IPS DF 4.7 (cell line): ENCODE results near the gene CALR3.
"Not testable (repeated sequence)": the region's sequence is repeated elsewhere in the genome, so short reads cannot be mapped to it uniquely, and the experiment has no call there.

Experiments
- DNase-seq: peaks from one replicate; pipeline ENCODE4 v3.0.0-alpha.2; 2013; ENCODE audit warnings: low spot score; ENCODE audit errors: extremely low read depth

Gene CALR3

DNA sequence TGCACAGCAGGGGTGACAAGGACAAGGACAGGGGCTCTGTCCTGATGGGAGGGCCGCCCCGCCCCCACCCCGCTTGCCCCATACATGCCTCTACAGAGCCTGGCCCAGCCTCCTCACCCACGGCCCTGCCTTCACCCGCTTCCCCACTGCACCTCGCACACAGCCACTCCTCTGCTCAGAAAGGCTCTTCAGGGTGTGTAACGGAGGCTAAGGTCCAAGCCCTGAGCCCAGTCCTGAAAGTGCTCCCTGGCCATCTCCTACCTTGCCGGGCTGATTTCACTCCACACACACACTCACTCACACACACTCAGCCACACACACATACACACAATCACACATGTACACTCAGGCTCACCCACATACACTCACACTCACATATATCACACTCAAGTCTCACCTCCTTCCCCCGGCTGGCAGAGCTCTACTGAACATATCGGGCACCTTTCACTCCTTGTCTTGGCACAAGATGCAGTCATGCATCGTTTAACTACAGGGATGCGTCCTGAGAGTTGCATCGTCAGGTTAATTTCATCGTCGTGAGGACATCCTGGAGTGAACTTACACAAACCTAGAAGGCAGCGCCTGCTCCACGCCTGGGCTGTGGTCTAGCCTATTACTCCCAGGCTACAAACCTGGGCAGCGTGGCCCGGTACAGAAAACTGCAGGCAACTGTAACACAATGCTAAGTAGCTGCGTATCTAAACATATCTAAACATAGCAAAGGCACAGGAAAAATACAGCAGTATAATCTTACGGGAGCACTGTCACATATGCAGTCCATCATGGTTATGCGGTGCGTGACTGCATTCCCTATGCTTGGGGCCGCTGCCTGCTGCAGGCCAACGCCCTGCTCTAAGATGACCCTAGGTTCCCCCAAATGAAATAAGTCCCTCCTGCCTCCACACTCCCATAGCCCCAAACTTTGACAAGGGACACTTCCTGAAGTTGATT, 37.3 kb downstream of the CALR3 start:
- DNase-seq: no peak

DNA sequence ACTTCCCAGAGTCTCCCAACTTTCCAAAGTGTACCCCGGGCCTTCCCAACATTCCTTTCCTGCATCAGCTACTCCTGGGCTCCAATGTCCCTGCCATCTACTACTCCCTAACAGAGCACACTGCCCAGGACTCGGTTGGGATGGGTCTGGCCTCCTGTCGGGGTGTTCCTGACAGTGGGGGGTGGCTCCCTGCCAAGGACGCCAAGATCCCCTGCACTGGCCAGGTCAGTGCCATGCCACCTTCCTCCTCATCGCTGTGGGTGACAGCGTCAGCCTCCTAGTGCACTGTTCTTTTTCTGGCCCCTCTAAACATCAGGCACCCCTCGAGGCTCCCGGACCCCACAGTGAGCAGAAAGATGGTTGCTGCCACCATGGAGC, 38.0 kb downstream of the CALR3 start:
- no peak for DNase-seq

DNA sequence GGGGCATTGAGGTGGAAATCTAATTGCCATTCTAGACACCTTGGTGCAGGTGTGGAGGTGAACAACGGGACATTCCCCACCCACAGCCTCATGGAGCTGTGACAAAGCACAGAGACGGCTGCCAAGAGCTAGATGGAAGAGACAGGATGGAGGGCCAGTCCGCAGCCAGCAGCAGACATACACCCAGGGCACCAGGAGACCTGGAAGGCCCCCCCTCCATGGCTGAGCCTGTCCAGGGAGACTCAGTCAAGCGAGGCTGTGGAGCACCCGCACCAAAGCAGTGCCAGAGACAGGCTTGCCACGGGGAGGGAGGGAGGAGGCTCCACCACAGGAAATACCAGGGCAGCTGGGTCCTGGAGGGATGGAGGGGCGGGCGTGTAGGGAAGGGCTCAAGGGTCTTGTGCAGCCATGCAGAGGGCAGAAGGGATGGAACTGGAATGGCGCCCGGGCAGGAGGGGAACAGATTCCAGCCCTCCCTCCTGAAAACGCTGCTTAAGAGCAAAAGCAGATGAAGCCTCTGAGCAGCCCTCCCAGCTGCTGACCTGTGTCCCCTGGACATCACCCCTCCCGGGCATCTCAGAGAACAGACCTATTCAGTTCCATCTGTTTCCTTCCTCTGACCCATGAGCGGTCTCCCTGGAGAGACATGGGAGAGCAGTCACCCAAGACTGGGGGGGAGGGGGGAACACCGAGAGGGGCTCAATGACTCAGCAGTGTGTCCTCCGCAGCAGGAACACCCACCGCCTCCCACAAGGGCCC, 38.6 kb downstream of the CALR3 start:
- no peak for DNase-seq

DNA sequence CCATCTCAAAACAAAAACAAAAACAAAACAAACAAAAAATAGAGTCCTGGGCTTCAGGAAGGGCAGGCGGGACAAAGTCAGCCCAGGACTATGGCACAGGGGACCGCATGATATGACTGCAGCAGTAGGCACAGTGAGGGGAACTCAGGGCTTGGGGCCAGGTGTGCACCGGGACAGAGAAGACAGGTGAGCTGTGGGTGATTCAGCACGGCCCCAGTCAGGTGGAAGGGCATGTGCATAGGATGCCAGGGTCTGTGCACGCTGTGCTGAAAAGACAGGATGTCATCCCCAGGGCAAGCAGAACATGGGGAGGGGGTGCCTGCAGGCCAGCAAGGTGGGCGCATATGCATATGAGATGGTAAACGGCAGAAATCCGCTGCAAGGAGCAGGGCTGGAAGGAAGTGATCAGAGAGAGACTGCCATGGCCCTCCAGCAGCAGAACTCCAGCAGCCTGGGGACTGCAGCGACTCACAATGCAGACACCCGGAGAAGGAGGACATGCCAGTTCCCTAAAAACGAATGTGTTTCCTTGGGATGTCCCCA, 39.2 kb downstream of the CALR3 start:
- no peak for DNase-seq

DNA sequence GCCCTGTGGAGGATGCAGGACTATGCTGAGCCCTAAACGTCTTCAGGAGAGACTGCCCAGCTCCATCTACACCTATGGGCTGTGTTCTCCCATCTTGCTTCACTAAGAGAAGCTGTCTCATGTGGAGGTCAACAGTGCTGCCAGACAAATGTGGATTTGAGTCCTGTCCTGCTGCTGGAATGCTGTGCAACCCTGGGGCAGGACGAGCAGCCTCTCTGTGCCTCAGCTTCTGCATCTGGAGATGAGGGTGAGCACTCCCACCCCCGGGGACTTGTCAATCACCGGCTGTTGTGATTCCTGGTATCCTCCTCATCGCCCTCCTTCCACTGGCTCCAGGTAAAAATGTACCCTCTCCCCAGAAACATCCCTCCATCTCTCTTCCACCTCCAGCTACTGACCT, 40.5 kb downstream of the CALR3 start:
- no peak for DNase-seq

DNA sequence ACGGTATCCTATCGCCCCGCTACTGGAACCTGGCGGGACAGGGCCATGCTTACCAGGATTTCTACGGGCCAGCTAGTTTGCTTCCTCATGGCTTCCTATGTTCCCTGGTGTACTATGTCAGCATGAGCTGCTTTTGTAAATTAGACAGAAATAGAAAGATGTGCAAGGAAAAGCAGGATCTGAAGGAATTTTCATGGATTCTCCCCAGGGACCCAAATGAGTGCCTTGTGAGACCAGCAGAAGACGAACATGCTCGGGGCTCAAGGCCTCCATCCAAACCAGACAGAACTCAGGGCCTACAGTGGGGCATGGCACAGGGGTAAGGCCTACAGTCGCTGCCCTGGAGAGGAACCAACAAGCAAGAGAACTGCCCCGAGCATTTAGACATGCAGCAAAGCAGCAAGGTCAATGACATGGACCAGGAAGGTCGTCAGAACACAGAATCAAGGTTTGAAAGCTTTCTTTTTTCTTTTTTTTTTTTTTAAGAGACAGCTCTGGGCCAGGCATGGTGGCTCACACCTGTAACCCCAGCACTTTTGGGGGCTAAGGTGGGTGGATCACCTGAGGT, 41.5 kb downstream of the CALR3 start:
- no peak for DNase-seq

- DNase-seq: no peak
These were observed 43.6 kb downstream of the CALR3 start for GRCh38 chr19:16452325-16452724.

DNA sequence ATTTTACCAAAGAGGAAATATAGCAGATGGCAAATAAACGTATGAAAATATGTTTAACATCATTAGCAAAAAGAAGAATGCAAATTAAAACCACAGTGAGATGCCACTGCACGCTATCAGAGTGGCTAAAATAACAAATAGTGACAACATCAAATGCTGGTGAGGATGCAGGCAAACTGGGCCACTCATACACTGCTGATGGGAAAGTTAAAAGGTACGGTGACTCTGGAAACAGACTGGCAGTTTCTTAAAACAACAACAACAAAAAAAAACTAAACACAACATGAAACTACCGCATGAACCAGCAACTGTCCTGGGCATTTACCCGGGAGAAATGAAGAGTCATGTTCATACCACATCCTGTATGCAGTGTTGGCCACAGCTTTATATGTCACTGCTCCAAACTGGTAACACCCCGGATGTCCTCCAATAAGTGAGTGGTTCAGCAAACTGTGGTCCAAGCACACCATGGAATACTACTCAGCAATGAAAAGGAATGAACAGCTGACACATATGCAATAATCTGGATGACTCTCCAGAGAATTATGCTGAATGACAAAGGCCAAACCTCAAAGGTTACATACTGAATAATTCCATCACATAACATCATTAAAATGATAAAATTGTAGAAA, 46.5 kb downstream of the CALR3 start:
- DNase-seq: no peak

GRCh38 chr19:16448872-16449271, 47.1 kb downstream of the CALR3 start:
- DNase-seq: not testable (repeated sequence)

DNA sequence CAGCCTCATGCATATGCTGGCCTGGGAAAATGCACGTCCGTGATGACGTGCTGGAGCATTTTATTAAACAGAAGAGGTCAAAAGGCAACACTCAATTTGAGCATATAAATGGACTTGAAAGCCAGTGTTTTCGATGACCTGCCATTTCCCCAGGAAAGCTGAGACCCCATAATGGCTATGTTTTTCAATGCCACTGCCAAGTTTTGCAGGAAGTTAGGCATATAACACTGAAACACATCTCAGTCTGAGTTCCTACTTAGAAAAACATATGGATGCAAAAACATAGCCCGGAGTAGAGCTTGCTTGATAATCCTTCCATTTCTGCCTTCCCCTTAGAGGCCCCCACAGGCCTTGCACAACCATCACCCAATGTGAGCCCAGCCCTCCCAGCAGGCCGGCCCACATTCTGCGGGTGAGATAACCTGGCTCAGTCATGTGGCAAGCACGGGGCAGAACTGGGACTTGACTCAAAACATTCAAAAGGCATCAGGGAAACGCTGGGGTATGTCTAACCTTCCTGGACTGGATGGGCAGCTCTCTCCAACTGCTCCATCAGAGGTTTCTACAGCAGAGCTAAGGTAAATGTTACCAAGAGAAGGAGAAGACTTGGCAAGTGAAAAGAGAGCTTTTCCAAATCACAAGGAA, 49.1 kb downstream of the CALR3 start:
- no peak for DNase-seq

DNA sequence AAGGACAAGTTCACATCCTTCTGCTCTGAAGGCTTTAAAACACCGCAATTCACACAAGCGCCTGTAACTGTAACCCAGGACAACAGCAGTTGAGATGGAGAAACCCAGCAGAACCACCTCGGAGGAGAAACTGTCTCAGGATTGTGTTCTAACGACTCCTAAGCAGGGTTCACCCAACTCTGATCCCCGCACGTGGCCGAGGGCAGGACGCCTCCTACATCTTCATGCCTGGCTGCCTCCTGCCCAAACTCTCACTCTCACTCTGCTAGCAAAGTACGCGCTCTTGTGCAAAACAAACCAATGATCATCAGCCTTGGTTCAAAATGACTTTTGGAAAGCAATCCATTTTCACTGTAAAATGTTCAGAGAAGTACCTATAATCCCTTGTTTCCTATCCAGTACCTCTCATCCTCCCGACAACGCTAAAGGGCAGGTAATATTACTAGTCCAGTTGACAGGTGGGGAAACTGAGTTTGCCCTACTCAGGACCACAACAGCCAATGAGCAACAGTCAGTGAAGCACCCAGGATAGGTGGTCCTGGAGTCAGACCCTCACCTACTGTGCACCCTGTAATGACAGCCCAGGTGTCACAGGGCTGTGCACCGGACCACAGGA, 49.8 kb downstream of the CALR3 start:
- DNase-seq: no peak

GRCh38 chr19:16445238-16446107, 50.5 kb downstream of the CALR3 start:
- no peak for DNase-seq

DNA sequence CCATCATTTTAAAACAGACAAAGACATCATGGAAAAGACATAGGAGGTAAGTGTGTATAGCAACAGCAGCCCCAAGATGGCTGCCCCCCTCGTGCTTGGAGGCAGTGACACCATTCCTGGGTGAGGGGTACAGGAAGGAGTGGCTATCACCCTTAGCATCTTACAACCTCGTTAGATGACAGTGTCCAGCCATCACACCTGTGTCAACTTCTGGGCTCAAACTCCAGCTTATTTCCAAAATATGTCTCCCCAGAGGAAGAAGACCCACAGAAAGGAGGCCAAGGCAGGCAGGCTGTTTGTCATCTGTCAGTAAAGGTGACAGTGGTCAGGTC, 51.7 kb downstream of the CALR3 start:
- no peak for DNase-seq

DNA sequence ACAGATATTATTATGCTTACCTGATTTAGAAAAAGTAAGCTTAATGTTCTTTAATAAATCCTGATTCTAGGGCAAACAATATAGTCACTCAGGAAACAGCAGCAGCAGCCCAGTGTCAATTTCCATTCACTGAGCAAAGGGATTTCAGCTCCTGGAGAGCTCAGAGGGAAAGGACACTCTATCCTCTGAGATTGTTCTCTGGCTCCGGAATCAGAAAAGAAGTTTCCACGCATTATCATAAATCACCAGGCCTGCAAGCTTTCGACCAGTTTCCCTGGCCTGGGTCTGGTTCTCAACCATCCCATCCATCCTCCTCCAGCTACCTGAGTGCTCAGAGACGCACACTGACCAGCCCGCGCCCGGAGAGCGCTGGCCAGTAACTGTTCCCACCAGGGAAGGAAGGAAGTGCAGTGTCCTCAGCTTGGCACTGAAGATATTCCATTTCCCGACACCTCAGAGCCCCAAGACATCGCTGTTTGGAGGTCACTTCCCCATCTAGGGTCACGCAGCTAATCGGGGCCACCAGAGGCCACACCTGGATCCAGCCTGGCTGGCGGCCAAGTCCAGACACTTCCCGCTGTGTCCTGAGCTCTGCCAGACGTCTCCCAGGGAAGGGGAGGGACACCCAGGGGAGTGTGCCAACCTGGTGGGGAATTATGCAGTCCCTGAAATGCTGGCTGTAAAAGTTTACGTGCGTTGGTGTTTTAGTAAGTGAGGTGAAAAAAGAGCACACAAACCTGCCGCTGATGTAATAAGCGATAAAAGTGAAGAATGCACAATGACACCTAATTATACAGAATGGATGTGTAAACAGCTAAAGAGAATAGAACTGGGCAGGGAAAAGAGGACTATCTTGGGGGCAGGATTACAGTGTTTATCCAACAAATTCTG, 53.3 kb downstream of the CALR3 start:
- DNase-seq: no peak

DNA sequence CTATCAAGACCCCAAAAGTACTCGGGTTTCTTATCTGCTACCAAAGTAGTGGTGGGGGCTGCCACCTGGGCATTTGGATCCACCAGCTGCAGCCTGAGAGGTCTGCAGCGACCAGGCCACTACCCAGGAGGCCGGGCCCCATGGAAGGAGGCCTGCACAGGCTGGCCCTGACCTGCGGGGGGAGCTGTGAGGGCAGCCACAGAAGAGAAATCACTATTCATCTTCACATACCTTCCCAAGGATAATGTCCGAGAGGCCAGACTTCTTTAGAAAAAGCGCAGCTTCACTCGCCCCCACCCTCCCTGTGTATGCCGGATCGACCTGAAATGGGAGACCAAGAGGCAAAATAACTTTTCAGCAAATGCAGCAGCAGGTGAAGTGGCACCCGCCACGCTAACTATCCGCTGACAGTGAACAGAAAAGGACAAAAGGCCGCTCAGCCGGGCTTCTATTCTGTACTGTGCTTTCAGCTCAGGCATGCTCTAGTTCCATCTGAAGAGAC, 54.3 kb downstream of the CALR3 start:
- no peak for DNase-seq

- no peak for DNase-seq
These were observed 59.1 kb downstream of the CALR3 start for GRCh38 chr19:16436780-16437332.

GRCh38 chr19:16435999-16436650, 59.8 kb downstream of the CALR3 start:
- DNase-seq: no peak
